Posterior cingulate gyrus (tissue), 11 donors: Measurements from ENCODE around the gene MTFP1.
"Not testable (repeated sequence)": the region's sequence is repeated elsewhere in the genome, so short reads cannot be mapped to it uniquely, and the experiment has no call there.

Experiments used
- DNase-seq, 10 donors: peaks; one replicate each; pipeline versions ENCODE4 v3.0.0 to v3.0.0-alpha.2; 2020 to 2021; ENCODE audit warnings: mixed read lengths in 3 of 10
- intact Hi-C: fragments of 100-400 bp; cut with DNase I; formaldehyde crosslinking; loops from one replicate; pipeline ENCODE4 v1.15.1; 2023

MTFP1 gene

DNA sequence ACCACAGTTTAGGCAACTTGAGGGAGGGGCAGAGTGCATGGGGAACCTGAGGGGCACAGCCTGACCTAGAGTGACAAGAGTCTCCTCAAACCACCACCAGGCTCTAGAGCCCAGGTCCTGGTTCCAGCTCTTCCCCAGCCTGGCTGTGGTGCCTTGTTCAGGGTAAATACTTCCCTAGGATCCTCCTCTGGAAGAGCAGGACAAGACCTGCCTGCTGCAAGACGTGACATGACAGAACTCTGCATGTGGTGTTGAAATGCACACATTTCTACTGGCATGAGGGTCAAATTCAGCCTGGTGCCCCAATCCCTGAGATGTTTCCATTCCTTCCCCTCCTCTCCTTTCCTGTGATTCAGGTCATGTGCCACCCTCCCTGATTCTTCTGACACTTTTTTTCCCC lies 25.4 kb upstream of the MTFP1 start:
- intact Hi-C loops, result no loop called here
- no peak for DNase-seq

DNA sequence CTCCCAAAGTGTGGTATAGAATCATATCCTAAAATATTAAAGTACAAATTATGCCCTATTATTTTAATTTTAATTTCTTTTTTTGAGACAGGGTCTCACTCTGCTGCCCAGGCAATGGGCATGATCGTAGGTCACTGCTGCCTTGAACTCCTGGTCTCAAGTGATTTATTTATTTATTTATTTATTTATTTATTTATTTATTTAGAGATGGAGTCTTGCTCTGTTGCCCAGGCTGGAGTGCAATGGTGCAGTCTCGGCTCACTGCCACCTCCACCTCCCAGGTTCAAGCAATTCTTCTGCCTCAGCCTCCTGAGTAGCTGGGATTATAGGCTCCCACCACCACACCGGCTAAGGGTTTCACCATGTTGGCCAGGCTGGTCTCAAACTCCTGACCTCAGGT lies 24.5 kb upstream of the MTFP1 start:
- DNase-seq, intact Hi-C loops: not testable (repeated sequence)

DNA sequence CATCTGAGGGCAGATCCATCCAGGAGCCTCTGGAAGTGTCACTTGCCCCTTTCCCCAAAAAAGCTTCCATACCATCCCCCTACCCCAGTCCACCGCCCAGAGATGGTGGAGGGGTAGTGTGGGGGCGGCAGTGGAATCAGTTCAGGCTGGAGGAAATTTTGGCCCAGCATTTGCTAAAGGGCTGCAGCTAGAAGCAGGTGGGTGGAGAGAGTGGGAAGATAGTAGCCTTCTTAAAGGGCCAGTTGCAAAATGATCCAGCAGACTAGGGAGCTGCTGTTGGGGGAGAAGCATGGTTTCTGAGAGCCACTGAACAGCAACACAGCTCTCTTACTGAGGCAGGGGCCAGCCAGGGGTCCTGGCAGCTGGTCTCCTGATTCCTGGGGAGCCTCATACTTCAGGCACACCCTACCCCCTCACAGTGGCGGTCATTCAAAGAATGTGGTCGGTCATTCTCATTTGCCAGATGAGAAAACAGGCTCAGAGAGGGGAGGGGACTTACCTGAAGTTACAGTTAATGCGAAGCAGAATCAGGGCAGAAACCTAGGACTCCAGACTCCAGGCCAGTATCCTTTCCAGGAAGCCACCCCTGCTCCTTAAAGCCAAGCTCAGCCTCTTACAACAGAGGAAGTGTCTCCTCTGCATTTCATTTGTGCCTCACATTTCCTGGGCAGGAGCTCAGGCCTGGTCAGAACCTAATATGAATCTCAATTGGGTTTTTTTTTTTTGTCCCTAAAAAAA lies 23.4 kb upstream of the MTFP1 start:
- intact Hi-C loops, result no loop called here
- DNase-seq, result peak in 1 of 10 donors; percentile 87

DNA sequence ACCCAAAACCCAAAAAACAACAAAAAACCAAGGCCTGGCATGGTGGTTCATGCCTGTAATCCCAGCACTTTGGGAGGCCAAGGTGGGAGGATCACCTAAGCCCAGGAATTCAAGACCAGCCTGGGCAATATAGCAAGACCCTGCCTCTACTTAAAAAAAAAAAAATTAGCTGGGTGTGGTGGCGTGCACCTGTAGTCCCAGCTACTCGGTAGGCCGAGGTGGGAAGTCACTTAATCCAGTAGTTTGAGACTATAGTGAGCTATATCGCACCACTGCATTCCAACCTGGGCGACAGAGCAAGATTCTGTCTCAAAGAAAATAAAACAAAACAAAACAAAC lies 22.8 kb upstream of the MTFP1 start:
- intact Hi-C loops, DNase-seq: not testable (repeated sequence)

DNA sequence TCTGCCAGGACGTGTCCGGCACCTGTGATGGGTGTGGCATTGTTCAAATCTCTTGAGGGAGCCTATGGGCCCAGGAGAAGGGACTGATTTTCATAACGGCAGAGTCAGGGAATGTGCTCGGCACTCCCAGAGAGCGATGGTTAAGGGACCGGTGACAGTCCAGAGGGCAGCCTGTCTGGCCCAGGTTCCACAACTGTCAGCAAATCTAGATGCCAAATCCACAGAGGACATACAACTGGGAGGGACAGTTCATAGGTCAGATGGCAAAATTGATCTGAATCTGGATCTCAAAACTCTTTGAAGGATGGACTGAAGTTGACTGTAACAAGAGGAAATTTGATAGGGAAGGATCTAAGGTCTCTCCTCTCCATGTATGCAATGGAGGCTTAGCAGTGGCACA lies 21.3 kb upstream of the MTFP1 start:
- intact Hi-C loops, result no loop called here
- no peak for DNase-seq

DNA sequence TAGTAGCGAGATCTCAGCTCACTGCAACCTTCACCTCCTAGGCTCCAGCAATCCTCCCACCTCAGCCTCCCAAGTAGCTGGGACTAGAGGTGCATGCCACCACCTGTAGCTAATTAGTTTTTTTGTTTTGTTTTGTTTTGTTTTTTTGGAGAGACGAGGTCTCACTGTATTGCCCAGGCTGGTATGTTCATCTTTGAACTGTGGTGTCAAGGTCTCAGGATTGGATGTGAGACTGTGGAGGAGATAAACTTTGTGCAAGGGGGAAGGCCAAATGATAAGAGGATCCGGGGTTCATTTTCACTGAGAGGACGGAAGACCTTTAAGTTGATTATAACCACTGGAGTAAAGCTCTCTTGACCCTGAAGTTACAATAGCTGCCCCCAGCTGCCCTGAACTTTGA lies 19.8 kb upstream of the MTFP1 start:
- intact Hi-C loops, result no loop called here
- DNase-seq, result no peak

DNA sequence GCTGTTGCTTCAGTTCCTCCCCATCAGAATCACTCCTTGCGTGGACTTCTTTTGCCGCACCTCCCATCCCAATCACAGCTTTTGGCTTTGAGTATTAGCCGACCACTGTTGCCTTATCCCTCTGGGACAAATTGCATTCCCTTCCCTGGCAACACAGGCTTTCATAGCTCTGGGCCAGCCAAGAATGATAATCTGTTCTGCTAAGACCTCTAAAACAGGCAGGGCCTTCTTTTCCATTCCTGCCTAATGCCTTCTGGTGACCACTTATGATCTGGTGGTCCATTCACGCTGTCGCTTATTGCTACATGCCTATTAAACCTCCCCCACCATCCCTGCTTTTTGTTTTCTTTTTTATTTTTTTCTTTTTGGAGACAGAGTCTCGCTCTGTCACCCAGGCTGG lies 19.2 kb upstream of the MTFP1 start:
- intact Hi-C loops, result no loop called here
- DNase-seq, result no peak

DNA sequence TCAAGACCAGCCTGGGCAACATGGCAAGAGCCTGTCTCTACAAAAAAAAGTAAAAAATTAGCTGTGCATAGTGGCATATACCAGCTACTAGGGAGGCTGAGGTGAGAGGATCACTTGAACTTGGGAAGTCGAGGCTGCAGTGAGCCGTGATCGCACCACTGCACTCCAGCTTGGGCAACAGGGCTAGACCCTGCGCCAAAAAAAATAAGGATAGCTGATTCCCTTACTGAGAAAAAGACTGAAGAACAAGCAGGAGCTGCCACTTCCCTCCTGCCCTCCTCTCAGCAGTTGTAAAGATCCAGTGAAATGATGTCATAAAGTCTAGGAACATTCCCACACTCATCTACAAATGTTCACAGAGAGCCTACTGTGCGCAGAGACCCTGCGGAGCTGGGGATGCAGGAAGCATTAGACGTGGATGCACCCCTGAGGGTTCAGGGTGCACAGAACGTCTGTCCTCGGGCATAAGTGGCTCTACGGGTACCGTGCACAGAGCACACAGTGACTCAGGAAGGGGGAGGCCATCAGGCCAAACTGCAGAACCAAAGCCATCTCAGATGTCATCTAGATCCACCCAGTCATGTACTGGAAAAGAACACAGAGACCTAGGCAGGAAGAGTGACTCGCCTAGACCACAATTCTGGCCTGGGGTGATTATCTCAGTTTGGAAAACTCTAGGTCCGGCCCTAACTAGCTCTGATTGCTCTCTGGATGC lies 17.0 kb upstream of the MTFP1 start:
- no peak for DNase-seq
- intact Hi-C loops, result no loop called here

DNA sequence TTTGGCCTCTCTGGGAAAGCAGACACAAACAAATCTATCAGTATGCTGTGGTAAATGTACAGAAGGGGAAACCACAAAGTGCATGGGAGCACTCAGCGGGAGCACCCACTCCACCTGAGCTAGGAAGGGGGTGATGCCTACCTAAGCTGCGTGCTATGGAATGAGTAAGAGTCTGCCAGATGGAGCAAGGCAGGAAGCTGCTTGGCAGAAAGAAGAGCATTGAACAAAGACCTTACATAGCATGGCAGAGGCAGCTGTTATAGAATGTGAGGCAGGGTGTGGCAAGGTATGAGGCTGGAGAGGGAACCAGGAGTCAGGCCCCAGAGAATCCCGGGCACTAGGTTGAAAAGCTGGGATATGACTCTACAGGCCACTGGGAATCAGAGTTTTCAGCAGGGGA lies 13.8 kb upstream of the MTFP1 start:
- DNase-seq, result no peak
- intact Hi-C loops, result no loop called here

DNA sequence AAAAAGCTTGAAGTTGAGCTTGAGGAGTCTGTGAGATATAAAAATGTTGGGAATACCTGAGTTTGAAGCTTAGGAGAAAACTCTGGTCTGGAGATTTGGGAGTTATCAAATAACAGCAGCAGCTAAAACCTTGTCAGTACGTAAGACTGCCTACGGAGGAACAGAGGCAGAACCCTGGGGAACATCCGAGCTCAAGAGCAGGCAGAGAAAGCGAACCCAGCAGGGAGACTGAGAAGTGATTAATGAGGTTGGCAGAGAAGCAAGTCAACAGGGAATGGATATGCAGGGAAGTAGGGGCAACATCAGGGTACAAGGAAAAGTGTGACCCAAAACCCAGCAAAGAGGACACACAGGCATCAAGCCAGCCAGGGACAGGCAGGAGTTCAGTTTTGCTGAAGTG lies 12.6 kb upstream of the MTFP1 start:
- no peak for DNase-seq
- intact Hi-C loops, result no loop called here

DNA sequence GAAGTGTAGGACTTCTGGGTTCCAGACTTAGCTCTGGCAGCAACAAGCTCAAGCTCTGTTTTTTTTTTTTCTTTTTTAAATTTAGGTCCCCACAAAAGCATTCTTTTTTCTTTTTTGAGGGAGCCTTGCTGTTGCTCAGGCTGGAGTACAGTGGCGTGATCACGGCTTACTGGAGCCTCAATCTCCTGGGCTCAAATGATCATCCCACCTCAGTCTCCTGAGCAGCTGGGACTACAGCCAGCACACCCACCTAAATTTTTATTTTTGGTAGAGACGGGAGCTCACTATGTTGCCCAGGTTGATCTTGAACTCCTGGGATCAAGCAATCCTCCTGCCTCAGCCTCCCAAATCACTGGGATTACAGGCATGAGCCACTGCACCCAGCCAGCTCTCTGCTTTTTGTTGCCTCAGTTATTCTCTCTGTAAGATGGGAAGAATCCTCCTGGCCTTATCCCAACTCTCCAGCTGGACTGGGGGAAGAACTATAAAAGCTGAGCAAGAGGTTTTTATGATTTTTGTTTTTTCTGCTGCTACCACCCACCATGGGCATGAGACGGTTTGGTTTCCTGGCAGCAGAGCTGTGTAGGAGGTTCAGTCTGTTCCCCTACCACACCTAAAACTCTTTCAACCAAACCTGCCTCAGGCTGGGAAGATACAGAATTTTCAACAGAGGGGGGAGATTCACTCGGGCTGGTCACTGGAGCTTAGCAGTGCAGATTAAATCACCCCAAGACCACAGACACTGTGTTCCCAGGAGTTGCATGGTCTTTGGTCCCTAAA lies 11.6 kb upstream of the MTFP1 start:
- peak in 2 of 10 donors; percentile 49 to 84 for DNase-seq
- intact Hi-C loops, result no loop called here

DNA sequence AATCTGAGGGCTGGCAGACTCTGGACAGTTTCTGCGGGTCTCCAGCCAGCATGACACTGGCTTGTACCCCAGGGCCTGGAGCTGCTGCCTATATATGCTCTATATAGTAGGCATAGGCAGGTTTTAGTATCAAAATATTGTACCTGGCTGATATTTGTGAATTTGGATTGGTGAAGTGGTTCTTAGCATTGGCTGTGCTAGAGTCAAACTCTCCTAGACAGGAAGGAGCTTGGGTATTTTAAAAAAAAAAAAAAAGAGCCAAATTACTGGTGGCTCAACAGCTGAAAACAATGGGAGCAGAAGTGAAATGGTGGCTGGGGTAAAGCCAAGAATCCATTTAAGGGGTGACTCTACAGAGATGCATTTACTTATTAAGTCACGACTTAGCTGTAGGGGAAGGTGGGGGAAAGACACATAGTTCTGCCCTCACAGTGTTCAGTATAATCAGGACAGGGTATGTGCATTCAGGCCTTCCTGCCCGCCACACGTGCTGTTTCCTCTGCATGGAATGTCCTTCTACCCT lies 11.0 kb upstream of the MTFP1 start:
- intact Hi-C loops, result no loop called here
- no peak for DNase-seq

DNA sequence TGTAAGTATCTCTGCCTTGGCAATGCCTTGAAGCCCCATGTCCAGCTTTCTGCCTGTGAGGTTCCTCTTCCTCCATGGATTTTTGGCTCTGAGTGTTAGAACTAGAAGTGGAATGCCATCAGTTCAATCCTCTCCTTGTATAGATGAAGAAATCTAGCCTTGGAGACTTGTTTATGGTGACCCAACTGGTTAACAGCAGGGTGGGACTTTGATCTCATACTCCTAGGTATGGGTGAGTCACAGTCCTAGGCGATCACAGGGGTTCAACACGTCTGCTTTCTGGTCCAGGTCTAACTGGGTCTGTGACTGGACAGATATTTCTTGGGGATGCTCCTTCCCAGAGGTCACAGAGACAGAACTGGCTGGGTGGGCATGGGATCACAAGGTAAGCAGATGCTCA lies 9.2 kb upstream of the MTFP1 start:
- no peak for DNase-seq
- intact Hi-C loops, result no loop called here

DNA sequence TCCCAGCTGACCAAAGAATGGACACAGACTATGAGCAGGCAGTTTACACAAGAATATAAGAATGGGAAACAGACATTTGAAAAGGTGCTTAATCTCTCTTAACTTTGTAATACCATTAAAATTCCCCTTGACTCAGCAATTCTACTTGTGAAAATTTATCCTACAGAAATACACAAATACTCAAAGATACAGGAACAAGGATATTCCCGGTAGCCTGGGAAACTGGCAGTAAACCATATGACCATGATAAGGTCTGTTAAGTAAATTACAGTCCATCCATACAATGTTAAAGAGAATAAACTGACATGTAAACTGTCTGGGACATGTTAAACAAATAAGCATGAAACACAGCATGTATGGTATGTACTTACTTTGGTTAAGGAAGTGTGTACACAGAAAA lies 8.7 kb upstream of the MTFP1 start:
- no peak for DNase-seq
- intact Hi-C loops, result no loop called here

DNA sequence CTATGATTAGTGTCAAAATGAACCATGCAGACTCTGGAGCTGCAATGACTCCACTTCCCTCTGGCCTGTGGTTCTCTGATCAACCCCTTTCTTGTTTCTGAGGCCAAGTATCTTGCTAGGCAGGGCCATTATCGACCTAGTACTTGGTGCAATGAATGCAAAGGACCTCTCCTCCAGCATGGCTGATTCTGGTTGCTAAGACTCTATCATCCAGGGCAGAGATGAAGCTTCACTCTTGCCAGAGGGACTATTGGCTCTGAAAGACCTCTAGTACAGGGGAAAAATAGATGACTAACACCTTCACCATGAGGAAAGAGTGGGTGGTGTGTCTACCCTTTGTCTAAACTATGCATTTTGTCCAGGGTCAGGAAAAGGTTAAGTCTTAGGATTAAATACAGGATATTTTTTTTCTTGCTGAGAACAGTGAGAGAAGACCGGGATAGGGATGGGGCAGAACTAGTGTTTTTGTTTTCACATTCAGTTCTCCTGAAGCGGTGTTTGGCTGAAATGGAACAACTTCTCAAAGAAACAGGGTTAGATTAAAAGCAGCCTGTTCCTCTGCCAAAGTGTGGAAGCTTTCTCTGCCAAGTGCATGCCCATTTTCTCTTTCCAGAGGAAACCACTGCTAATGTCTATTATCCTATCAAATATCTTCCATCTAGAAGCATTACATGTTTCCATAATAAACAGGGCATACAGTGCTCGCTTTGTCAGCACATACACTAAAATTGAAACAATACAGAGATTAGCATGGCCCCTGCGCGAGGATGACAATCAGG lies 5.0 kb upstream of the MTFP1 start:
- intact Hi-C loops, result no loop called here
- DNase-seq, result peak in 1 of 10 donors; percentile 1

DNA sequence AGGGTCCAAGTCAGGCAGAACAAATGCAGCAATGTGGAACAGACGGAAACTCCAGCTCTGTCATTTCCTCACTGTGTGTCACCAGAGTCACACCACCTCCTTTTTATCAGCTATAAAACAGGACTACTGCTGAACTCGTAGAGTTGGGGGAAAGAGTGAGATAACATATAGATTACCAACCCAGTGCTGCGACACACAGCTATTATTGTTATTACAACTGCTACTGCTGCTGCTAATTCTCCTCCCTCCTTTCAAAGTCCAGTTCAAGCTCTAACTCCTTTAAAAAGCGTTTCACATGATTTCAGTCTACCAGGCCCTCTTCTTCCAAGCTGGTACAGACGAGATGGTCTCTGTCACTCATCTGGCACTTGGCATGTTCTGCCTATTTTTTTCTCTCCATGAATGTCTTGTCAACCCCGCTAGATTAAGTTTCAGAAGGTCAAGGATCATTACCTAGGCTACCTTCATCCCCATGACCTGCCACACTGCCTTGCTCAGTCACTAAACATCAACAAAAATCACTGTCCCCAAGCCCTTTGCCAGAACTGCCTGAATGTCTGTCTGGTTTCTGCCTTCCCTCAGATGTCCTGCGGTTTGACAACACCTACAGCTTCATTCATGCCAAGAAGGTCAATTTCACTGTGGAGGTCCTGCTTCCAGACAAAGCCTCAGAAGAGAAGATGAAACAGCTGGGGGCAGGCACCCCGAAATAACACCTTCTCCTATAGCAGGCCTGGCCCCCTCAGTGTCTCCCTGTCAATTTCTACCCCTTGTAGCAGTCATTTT lies 3.7 kb upstream of the MTFP1 start:
- intact Hi-C loops, result no loop called here
- peak in 1 of 10 donors; percentile 18 for DNase-seq

DNA sequence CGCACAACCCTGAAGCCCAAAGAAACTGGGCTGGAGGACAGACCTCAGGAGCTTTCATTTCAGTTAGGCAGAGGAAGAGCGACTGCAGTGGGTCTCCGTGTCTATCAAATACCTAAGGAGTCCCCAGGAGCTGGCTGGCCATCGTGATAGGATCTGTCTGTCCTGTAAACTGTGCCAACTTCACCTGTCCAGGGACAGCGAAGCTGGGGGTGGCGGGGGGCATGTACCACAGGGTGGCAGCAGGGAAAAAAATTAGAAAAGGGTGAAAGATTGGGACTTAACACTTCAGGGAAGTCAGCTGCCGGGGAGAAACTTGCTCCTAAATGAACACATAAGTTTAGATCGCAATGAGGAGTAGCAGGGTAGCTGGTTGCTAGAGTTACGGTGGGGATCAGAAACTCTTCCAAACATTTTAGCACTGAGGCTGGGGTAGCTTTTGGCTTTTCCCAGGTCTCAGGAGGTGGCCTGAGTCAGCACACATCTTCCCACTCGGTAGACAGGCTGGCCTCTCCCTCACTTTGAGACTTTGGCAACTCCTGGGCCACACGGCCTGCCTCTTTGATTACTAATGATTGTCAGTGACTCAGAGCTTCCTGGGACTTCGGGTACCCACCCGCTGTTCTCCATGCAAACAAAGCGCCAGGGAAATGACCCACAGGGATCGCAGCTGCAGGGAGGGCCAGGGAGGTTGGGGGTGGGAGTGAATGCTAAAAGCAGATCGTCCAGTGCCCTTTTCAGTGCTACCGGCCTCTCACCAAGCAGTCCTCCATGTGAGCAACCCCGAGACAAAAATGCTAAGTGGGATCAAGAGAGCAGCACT lies 2.9 kb upstream of the MTFP1 start:
- intact Hi-C loops, result loop anchor here (1.0 kb wide), 1 partner anchor 25 kb away; the partner anchor contains the start of gene SEC14L2
- DNase-seq, result peak in 8 of 10 donors; percentile 41 to 93 (median 69)

DNA sequence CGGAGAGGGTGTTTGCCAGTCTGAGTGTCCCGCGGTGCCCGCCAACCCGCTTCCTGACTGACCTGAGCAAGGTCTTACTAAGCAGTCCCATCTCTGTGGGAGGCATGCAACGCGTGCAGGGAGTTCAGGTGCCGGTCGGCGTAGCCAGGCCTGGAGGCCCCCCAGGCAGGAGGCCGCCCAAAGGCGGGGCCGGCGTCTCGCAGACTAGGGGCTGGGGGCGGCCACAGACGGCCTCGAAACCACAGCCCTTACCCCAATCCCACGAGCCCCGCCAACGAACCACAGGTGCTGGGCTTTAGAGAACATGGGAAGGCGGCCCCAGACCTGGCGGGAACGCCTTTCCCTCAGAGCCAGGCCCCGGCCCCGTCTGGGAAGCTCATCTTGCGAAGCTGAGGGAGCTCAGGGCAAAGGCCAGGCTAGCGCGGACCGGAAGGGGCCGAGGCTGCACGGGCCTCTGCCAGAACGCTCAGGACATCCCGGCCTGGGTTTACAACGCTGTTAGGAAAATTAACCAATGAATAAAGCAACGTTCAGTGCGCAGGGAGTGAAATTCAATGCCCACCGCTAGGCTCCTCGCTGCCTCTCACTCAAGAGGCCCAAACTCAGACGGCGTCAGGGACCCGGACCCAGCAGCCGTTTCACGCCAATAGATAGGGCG lies 2.1 kb upstream of the MTFP1 start:
- intact Hi-C loops, result loop anchor here (1.0 kb wide), 1 partner anchor 26 kb away; the partner anchor contains the start of gene SEC14L2
- DNase-seq, result peak in 4 of 10 donors; percentile 46 to 91 (median 83)
